PFSK-1 (cell line): Measurements from ENCODE around the gene PTPRN2.

Experiments used
- FOXP2 ChIP-seq: optimal IDR thresholded peaks from 2 replicates; pipeline ENCODE3; 2011; ENCODE audit warnings: borderline replicate concordance, control low read depth, inconsistent platforms; ENCODE audit not compliant: insufficient read depth; ENCODE audit errors: extremely low read length, extremely low read depth
- POLR2AphosphoS5 ChIP-seq: IDR thresholded peaks from 2 replicates; pipeline ENCODE4 v1.6.1; 2012; ENCODE audit warnings: low read depth, mild to moderate bottlenecking, control low read depth, low read length, moderate library complexity
- REST ChIP-seq, 2 experiments: IDR thresholded peaks; 2 replicates each; pipeline versions ENCODE4 v1.6.1 to v1.8.0; 2011 to 2012; ENCODE audit warnings: low read depth in 2 of 2, low read length in 2 of 2, control low read depth in 1 of 2, inconsistent platforms in 1 of 2, mild to moderate bottlenecking in 1 of 2, moderate library complexity in 1 of 2; ENCODE audit not compliant: insufficient read depth in 1 of 2
- SIN3A ChIP-seq: IDR thresholded peaks from 2 replicates; pipeline ENCODE4 v1.6.1; 2012; ENCODE audit warnings: mild to moderate bottlenecking, low read length, moderate library complexity, borderline replicate concordance; ENCODE audit not compliant: insufficient read depth
- TAF1 ChIP-seq: IDR thresholded peaks from 2 replicates; pipeline ENCODE4 v1.6.1; 2012; ENCODE audit warnings: low read length, control low read depth, borderline replicate concordance; ENCODE audit not compliant: insufficient read depth

GRCh38 chr7:158072991-158073730 is 514.5 kb downstream of the PTPRN2 start:
- no peak for TF ChIP-seq POLR2AphosphoS5
- TF ChIP-seq REST (IDR thresholded peaks at IDR 0.05; ENCODE audit: insufficient read depth in 1 of 2, low read depth in 2 of 2, low read length in 2 of 2) = no peak
- TF ChIP-seq SIN3A = no peak
- TF ChIP-seq FOXP2 = no peak
- no peak for TF ChIP-seq TAF1
